HG02623 (cell line): ENCODE measurements around the gene DENND5A.

Experiments
- ATAC-seq: cut with Tn5 transposase; IDR thresholded peaks from one replicate; pipeline ENCODE4 v1.9.1; 2021; ENCODE audit warnings: moderate library complexity; ENCODE audit not compliant: unreplicated experiment

DENND5A gene

DNA sequence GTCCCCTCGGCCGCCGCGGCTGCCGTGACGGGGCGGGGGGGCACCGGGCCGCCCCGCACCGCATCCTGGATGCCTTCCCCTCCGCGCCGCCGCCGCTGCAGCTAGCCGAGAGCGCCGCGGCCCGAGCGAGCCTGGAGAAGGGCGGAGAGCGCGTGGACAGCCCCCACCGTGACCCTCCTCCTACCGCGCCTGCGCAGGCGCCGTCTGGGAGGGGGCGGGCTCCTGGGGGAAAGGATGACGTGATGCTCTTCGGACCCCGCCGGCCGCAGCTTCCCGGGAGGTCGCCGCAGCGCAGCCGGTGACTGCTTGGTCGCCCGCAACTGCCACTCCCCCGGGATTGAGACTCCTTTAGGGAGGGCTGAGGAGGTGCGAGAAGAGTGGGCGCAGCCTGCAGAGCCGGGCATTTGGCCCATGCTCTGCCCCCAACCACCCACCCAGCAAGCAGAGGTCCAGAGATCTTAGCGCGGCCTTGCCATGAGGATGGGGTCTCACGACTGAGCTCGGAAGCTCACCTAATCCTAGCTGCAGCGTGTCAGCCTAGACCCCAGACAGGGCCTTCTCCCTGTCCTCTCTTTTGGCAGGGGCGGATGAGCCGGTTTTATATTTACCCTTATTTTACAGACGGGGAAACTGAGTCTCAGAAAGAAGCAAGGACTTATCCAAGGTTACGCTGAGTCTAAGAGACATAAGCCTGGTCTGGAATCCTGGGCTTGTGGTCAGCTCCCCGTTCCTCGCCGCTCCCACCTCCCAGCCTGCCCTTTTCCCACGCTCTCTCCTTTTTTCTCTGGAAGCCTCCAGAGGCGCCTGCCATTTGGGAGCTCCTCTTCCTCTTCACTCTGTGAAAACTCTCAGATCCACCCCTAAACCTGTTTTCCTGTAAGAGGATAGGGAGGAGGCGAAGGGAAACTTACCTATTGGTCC, at the start of gene DENND5A:
Gene DENND5A, minus strand, starts transcription at position 140 of the 921 bp plus-strand sequence. CDS start 281 bp downstream, outside the sequence.
- ATAC-seq: no peak

DNA sequence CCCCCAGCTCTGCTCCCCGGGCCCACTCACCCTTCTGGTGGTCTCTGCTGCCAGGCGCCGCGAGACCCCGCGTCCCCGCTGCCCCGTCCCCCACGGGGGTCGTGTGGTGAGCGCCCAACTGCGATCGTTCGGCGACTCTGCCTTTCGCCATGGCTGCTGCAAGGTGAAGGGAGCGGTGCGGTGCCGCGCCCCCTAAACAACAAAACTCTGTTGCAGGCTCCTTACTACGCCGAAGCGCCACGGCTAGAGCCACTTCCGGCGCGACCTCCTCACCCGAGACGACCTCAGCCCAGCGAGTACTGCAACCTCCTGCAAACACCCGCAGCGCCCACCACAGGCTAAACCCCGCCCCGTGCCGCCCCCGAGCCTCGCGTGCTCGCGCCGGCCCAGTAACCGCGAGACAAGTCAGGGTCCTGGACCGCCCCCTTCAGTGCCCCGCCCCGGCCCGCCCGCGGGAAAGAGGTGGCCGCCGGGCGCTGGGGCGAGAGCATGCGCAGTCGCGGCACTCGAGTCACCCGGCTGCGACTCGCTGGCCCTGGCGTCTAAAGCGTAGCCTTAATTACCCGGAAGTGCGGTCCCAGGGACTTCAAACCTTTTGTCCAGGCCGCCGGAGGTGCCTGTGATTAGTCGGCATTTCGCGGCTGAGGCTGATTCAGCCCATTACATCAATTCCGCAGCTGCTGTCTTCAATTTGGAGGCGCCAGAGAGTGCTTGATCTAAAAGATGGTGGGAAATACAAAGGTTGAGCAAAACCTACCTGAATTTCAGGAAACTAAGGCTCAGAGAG, 49.3 kb upstream of the DENND5A start, which contains the start of gene TMEM41B:
Gene TMEM41B, minus strand, starts transcription at position 303 of the 787 bp plus-strand sequence. Its CDS starts 152 bp downstream, at position 151.
- ATAC-seq: peak; percentile 94

- peak; percentile 5 for ATAC-seq
Observed at GRCh38 chr11:9313648-9314290, 48.6 kb upstream of the DENND5A start.

DNA sequence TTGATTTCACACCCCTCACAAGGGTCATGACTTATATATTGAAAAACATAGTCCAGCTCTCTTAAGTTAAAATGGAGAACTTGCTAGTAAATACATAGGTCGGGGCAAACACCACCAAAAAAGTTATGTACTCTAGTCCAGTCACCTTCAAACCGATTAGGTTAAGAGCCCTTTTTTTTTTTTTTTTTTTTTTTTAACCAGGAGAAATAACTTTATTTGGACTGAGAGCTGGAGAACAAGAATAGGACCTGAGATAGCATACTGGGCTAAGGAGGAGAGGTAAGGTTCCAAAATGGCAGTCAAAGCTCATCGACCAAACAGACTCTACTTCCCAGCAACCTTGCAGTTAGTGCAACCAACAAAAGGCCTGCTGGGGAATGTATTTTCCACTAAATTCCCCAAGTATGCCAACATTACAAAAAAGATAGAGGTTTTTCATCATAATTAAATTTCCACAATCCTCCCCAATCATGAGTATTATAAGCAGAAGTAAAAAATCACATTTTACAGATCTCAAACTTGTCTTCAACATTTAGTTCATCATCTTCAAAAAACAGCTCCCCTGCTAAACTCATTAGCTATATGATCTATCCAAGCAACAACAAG, 45.4 kb upstream of the DENND5A start:
- no peak for ATAC-seq

- no peak for ATAC-seq
Observed at GRCh38 chr11:9304178-9304577, 39.0 kb upstream of the DENND5A start.

DNA sequence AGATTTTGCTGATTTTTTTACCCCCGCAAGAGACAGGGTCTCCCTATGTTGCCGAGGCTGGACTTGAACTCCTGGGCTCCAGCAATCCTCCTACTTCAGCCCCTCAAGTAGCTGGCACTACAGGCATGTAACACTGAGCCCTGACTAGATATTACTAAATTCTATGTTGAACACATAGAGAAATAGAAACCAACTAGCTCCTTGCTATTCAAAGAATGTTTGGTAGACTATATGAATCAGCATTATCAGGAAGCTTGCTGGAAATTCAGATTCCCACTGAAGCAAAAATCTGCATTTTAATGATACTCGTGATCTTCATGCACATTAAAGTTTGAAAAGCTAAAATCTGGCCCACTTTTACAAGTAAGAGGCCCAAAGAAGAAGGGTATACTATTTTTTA, 37.3 kb upstream of the DENND5A start:
- ATAC-seq: no peak

- no peak for ATAC-seq
Observed at GRCh38 chr11:9301720-9302119, 36.6 kb upstream of the DENND5A start.

DNA sequence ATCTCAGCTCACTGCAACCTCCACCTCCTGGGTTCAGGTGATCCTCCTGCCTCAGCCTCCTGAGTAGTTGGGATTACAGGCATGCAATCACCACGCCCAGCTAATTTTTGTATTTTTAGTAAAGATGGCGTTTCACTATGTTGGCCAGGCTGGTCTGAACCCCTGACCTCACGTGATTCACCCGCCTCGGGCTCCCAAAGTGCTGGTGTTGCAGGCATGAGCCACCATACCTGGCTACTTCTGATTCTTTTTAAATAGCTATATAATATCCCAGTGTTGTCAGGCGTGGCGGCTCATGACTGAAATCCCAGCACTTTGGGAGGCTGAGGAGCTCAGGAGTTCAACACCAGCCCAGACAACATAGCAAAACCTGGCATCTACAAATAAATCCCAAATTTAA, 28.5 kb upstream of the DENND5A start:
- no peak for ATAC-seq

- ATAC-seq: no peak
Observed at GRCh38 chr11:9285850-9286587, 20.9 kb upstream of the DENND5A start.

DNA sequence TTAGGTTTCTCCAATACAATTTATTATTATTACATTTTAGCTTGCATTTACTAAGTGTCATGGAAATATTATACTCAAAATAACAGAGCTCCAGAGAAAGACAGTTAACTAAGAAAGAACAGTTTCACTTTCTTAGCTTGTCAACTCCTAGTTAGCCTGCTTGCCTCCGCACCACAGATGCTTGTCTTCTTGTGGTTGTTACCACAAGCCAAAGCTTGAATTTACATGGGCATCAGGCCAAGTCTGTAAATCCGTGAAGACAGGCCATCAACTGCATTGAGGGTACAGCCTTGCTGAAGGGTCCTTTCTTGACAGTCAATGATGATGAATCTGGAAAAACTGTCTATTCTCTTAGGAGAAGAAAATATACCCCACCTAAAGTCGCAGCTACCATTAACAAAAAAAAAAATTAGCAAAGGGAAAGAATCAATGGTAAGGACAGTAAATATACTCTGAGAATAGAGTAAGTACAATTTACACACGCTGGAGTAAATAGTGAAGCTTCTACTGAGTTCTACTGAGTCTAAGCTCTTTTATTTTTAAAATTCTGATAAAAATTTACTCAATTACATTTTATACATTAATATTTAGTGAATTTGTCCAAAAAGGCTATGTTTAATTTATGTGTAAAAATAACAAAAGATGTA, 15.6 kb upstream of the DENND5A start:
- peak; percentile 85 for ATAC-seq

GRCh38 chr11:9277176-9277575, 12.0 kb upstream of the DENND5A start:
- no peak for ATAC-seq

DNA sequence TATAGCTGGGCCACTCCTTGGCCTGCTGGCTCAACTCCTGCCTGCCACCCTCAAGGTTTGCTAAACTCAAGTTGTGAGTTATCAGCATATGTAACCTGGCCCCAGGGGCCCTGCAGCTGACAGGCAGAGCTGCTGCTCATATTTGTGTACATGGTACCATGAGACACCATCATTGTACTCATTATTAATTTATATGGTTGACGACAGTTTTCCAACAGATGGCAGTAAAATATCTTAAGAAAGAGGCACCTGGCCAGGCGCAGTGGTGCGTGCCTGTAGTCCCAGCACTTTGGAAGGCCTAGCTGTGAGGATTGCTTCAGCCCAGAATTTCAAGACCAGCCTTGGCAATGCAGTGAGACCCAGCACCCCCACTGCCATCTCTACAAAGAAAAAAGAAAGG, 11.4 kb upstream of the DENND5A start:
- no peak for ATAC-seq

- no peak for ATAC-seq
Observed at GRCh38 chr11:9274499-9275258, 9.5 kb upstream of the DENND5A start.

DNA sequence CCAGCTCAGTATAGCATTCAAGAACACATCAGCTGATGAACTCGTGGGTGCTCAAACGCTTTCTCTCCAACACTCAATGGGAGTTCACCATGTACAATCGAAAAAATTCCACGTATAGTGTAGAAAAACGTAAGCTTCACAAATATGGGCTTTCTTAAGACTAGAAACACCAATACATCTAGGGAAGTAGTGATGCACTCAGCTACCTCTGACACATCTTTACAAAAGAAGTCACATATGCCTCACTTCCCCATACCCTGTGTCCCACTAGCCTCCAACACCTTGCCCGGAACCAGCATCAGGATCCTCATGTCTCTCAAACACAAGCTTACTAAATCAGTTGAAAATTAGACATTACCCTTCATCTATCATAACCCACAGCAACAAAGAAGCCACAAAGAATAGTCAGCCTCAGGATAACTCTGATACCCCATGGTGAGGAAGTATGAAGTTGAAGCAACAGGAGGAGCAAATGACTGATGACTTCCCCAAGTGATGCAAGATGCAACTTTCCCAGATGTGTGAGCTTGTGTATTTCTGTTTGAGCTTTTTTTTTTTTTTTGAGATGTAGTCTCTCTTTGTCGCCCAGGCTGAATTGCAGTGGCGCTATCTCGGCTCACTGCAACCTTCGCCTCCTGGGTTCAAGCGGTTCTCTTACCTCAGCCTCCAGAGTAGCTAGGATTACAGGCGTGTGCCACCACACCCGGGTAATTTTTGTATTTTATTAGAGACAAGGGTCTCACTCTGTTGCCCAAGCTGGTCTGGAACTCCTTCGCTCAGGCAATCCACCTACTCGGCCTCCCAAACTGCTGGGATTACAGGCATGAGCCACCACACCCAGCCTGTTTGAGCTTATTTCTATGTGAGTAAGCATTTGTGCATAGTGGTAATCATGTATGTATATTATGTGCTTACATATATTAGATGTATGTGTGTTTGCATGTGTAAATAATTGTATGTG, 8.5 kb upstream of the DENND5A start:
- ATAC-seq: no peak

DNA sequence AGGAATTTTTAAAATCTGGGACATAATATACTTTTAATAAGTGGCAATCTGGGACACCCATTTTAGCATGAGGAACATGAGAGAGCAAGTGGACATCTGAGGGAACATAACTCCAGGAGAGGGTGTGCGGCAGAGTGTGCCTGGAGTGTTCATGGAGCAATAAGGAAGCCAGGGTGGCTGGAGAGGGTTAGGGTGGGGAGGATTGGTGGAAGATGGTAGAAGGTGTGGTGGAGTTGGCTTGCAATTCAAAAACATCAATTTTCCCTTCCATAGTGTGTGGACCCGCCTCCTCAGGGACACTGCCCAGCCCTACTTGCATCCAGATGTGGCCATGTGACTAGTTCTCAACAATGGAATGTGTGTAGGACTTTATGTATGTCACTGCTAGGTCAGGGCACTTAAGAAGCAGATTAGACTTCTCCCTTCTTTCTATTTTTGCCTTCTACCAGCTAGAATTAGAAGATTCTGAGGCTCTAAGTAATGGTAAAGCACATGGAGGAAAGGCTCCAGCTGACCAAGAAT, 4.4 kb upstream of the DENND5A start:
- ATAC-seq: no peak

- no peak for ATAC-seq
Observed at GRCh38 chr11:9267680-9268079, 2.5 kb upstream of the DENND5A start.

DNA sequence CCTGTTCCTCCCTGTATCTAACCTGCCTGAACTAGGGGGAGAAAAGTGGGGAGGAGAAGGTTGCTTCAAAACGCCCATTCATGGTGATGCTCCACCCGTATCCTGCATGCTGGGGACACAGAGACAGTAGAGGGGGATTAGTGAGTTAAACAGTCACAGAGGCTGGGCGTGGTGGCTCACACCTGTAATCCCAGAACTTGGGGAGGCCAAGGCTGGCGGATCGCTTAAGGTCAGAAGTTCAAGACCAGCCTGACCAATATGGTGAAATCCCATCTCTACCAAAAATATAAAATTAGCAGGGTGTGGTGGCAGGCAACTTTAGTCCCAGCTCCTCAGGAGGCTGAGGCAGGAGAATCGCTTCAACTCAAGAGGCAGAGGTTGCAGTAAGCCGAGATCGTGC, 1.8 kb upstream of the DENND5A start:
- ATAC-seq: no peak
